ENCODE measurements around the gene MYO5A. TPM values are rescaled to one million over a fixed set of nuclear protein-coding genes. Genes with fewer than 3 reads are reported as not detected.
"Not testable (repeated sequence)": the region's sequence is repeated elsewhere in the genome, so short reads cannot be mapped to it uniquely, and the experiment has no call there.

The MYO5A gene
- total RNA-seq, 1 experiment from 2014 or later, result 17.6 TPM

GRCh38 chr15:52445553-52445952, 83.1 kb downstream of the MYO5A start (continued):
- TF ChIP-seq CTCF (IDR thresholded peaks at IDR 0.05 in 2 of 3, conservative IDR thresholded peaks at IDR 0.05 in 1 of 3; ENCODE audit: borderline replicate concordance in 1 of 3, insufficient read depth in 1 of 3, low read depth in 2 of 3, low read length in 2 of 3) (no peak), SP1 (IDR thresholded peaks at IDR 0.05; ENCODE audit: low read depth) (no peak), TCF7L2 (IDR thresholded peaks at IDR 0.05; ENCODE audit: borderline replicate concordance, extremely low read depth, insufficient read depth, insufficient read length) (no peak), JUND (IDR thresholded peaks at IDR 0.05) (no peak), SRF (IDR thresholded peaks at IDR 0.05; ENCODE audit: low read depth) (no peak)

- H3K4me1 ChIP-seq (ENCODE audit: control insufficient read depth in 1 of 2, insufficient read depth in 2 of 2, low read length in 2 of 2), result peaks cover 13 to 17% of the 10 kb centered on the region in 2 experiments
- H2AFZ ChIP-seq (ENCODE audit: low read depth, low read length, poor library complexity, severe bottlenecking); H3K27ac ChIP-seq (ENCODE audit: low read depth, low read length); H3K9me2 ChIP-seq (ENCODE audit: insufficient read depth); H3K36me3 ChIP-seq (ENCODE audit: control insufficient read depth in 1 of 2, insufficient read depth in 2 of 2, low read length in 2 of 2); H3K9ac ChIP-seq (ENCODE audit: low read length); RAD21 ChIA-PET (ENCODE audit: low non-redundant PET in 1 of 2, low total read pairs in 2 of 2, uncharacterized antibody in 2 of 2, unreplicated experiment in 2 of 2); POLR2A ChIA-PET; H3K9me3 ChIP-seq (ENCODE audit: control insufficient read depth in 1 of 2, insufficient read depth in 1 of 2, low read depth in 1 of 2, low read length in 2 of 2); H3K4me3 ChIP-seq (replicated peaks in 1 of 2; ENCODE audit: low read depth in 1 of 2, low read length in 2 of 2); DNase-seq (ENCODE audit: low read depth, low spot score); BruUV-seq (replicated peaks); H4K20me1 ChIP-seq (ENCODE audit: insufficient read depth); H3K27me3 ChIP-seq (ENCODE audit: insufficient read depth, low read length); CTCF ChIA-PET; H3K4me2 ChIP-seq (ENCODE audit: low read length); H3K79me2 ChIP-seq (ENCODE audit: insufficient read depth, low read length); ATAC-seq; intact Hi-C loops (cut with micrococcal nuclease): not testable (repeated sequence)
These were observed 85.5 kb downstream of the MYO5A start for GRCh38 chr15:52443205-52443604.

GRCh38 chr15:52441841-52442240, 86.8 kb downstream of the MYO5A start:
- Histone ChIP-seq H3K4me1 (ENCODE audit: control insufficient read depth in 1 of 2, insufficient read depth in 2 of 2, low read length in 2 of 2) (peaks cover 13 to 17% of the 10 kb centered on the region in 2 experiments), H3K4me3 (replicated peaks in 1 of 2; ENCODE audit: low read depth in 1 of 2, low read length in 2 of 2) (no peak overlapping the region), H3K27me3 (ENCODE audit: insufficient read depth, low read length) (no peaks in the 10 kb centered on the region), H4K20me1 (ENCODE audit: insufficient read depth) (no peaks in the 10 kb centered on the region), H3K79me2 (ENCODE audit: insufficient read depth, low read length) (no peaks in the 10 kb centered on the region), H3K9me2 (ENCODE audit: insufficient read depth) (no peaks in the 10 kb centered on the region), H3K9me3 (ENCODE audit: control insufficient read depth in 1 of 2, insufficient read depth in 1 of 2, low read depth in 1 of 2, low read length in 2 of 2) (no peaks in the 10 kb centered on the region), H3K4me2 (ENCODE audit: low read length) (no peak overlapping the region), H3K36me3 (ENCODE audit: control insufficient read depth in 1 of 2, insufficient read depth in 2 of 2, low read length in 2 of 2) (no peaks in the 10 kb centered on the region), H2AFZ (ENCODE audit: low read depth, low read length, poor library complexity, severe bottlenecking) (no peak overlapping the region), H3K9ac (ENCODE audit: low read length) (no peak overlapping the region), H3K27ac (ENCODE audit: low read depth, low read length) (no peak overlapping the region)
- no TSS peak for BruUV-seq (replicated peaks)
- CTCF ChIA-PET, result no interaction called here
- POLR2A ChIA-PET, result no interaction called here
- ATAC-seq (no peak), DNase-seq (ENCODE audit: low read depth, low spot score) (no peak)
- intact Hi-C loops (cut with micrococcal nuclease), result no loop called here
- RAD21 ChIA-PET (ENCODE audit: low non-redundant PET in 1 of 2, low total read pairs in 2 of 2, uncharacterized antibody in 2 of 2, unreplicated experiment in 2 of 2), result no interaction called here
- TF ChIP-seq EGR1 (IDR thresholded peaks at IDR 0.05; ENCODE audit: low read depth) (no peak), CEBPB (IDR thresholded peaks at IDR 0.05; ENCODE audit: low read depth) (no peak), ZFX (IDR thresholded peaks at IDR 0.05) (no peak), TCF7L2 (IDR thresholded peaks at IDR 0.05; ENCODE audit: borderline replicate concordance, extremely low read depth, insufficient read depth, insufficient read length) (no peak), POLR2AphosphoS5 (IDR thresholded peaks at IDR 0.05; ENCODE audit: low read depth, low read length) (no peak), SIN3A (IDR thresholded peaks at IDR 0.05; ENCODE audit: low read depth) (no peak), JUND (IDR thresholded peaks at IDR 0.05) (no peak), MAX (IDR thresholded peaks at IDR 0.05) (no peak), ATF3 (IDR thresholded peaks at IDR 0.05) (no peak), ZNF274 (IDR thresholded peaks at IDR 0.05; ENCODE audit: low read depth, low read length) (no peak), FOSL1 (IDR thresholded peaks at IDR 0.05; ENCODE audit: low read depth) (no peak), ELF1 (IDR thresholded peaks at IDR 0.05; ENCODE audit: borderline replicate concordance, low read depth) (no peak), CBX3 (IDR thresholded peaks at IDR 0.05; ENCODE audit: low read depth) (no peak), SP1 (IDR thresholded peaks at IDR 0.05; ENCODE audit: low read depth) (no peak)

Data from HCT116 (cell line).